CD4-positive, alpha-beta T cell treated with Interleukin-12 subunit alpha and Interleukin-12 subunit beta, for 1 hour (primary cell): ENCODE data around the gene ORC4.
A peak's percentile ranks its signal among the peaks of the same experiment; 100 is the strongest.

Experiments
- DNase-seq: peaks from one replicate; pipeline ENCODE4 v3.0.0-alpha.2; 2020

ORC4 gene

DNA sequence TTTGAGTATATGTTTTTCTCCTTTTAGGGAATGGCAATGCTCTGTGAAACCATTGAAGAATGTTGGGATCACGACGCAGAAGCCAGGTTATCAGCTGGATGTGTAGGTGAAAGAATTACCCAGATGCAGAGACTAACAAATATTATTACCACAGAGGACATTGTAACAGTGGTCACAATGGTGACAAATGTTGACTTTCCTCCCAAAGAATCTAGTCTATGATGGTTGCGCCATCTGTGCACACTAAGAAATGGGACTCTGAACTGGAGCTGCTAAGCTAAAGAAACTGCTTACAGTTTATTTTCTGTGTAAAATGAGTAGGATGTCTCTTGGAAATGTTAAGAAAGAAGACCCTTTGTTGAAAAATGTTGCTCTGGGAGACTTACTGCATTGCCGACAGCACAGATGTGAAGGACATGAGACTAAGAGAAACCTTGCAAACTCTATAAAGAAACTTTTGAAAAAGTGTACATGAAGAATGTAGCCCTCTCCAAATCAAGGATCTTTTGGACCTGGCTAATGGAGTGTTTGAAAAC lies 93.4 kb downstream of the ORC4 start:
- no peak for DNase-seq

GRCh38 chr2:147925886-147926285 lies 94.7 kb downstream of the ORC4 start:
- DNase-seq, result no peak

DNA sequence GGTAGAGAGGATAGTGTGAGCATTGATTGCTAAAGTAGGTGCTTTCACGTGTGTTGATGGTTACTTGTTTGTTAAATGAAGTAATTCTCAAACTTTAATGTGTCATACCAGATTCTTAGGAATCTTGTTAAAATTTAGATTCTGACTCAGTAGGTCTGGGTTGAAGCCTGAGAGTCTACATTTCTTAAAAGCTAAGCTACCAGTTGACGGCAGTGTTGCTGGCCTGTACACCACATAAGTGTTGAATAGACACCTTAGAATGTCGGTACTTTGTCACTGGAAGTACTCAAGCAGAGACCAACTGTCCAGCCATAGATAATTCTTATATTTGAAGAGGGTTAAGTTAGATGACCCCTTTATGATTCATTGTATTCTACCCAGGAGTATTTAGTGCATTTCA lies 95.9 kb downstream of the ORC4 start:
- no peak for DNase-seq

- no peak for DNase-seq
These were observed 96.7 kb downstream of the ORC4 start for GRCh38 chr2:147923846-147924245.

- DNase-seq, result no peak
These were observed 103.4 kb downstream of the ORC4 start for GRCh38 chr2:147917161-147917560.

DNA sequence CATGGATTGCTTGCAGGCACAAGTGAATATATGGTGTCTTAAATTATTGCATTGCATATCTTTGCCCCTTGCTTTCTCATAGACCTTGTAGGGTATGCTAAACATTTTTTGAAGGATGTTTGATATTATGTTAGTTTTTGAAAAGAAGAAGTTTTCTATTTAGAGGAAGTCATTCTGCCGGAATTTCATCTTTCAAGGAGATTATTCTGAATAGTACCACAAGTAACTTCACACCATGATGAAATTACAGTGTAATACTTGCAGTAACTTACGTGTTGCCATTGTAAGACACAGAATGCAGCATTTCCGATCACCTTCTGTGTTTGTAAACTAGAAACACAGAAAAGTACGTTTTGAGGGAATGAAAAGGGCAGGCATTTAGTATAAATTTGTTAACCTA lies 103.8 kb downstream of the ORC4 start:
- DNase-seq, result no peak

DNA sequence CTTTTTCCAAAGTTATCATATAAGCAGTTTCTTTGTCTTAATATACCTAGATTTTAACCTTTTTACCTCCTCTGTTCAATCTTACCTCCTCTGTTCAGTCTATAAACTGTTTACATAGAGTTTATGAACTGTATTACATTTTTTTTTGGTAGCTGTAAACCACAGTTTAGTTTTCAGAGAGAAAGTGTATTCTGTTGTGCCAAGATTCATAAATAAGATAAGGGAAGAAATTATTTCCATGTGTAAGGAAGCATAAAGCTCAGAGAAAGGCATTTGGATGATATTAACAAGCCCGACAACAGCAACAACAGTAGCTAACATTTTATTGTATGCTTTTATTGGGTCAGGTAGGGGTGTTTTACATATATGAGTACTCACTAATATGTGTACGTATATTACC lies 104.5 kb downstream of the ORC4 start:
- DNase-seq, result no peak

DNA sequence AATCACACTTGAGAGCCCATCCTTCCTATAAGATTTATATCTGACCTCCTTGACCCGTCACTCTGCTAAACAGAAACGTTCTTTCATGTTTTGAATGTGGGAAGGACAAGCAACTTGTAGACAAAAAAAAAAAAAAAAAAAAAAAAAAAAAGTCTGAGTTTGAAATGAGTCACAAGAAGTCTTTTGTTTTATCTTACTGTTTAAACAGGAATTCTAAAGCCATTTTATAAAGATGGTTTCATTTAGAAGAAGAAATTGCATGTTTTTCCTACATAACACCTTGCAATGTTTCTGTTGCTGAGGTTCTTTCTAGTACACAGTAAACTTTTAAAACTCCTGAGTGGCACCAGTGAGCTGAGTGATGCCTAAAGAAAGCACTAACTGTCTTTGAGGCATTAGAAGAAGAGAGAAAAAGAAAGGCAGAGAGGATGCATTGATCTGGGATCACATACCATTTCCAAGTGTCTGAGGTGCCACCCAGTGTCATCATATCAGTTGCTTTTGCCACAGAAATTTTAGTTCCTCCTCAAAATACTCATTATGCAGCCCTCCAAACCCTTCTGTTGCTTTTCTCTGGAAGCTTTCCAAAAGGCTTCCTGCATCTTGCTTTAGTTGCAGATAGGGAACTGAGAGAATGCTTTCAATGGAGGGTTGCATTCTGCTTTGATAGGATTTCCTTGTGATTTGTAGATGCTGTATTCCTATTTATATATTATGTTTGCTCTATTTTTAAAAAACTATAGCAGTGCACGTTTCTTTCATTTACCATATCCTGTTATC lies 106.6 kb downstream of the ORC4 start:
- no peak for DNase-seq

GRCh38 chr2:147910990-147911473 lies 109.5 kb downstream of the ORC4 start:
- peak; percentile 67 for DNase-seq

GRCh38 chr2:147909178-147909577 lies 111.4 kb downstream of the ORC4 start:
- DNase-seq, result no peak

DNA sequence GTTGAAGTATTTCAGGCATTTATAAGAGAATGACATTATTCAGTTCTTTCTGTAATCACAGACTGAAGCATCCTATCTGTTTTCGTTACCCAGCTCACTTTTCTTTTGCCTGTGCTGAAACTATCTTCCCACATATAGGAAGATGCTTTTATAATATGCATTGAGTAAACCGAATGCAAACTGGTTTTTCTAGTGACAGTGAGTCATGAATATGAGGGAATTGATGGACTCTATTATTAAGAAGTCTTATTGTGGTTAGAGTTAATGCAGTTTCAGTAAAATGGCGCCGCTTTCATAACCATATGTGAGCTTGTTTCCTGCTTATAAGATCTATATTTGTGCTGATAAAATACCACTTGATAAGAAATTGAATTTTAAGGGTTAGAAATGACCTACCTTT lies 116.5 kb downstream of the ORC4 start:
- no peak for DNase-seq

DNA sequence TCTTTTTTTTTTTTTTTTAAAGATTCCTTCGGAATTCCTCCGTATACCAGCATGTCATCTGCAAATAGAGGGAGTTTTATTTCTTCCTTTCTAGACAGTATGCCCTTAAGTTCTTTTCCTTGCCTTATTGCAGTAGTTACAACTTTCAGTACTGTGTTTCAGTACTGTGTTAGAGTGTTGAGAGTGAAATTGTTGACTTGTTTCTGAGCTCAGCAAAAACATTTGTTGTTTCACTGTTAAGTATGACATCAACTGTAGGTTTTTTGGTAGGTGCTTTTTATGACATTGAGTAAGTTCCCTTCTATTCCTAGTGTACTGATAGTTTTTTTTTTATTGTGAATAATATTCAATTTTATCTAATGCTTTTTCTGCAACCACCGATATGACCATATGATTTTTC lies 131.9 kb downstream of the ORC4 start:
- DNase-seq, result no peak

GRCh38 chr2:147886136-147886535 lies 134.4 kb downstream of the ORC4 start:
- no peak for DNase-seq

DNA sequence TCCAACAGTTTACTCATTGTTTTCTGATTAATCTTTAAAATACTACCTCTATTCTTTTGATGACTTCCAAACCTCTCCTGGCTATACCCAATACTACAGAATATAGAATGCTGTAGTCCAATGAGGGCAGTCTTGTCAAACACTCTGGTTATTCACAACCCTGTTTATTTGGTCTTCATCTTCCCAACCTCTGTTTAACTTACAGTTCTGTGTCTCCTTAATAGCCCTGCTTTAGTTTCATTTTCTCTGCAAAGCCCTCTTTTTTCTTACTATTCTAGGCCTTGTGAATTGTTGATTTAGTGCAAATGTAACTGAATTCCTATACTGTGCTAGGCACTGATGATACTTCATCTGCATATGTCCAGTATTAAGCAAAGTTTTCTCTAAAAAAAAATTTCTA lies 135.7 kb downstream of the ORC4 start:
- no peak for DNase-seq

- no peak for DNase-seq
These were observed 137.9 kb downstream of the ORC4 start for GRCh38 chr2:147882631-147883030.
